Keratinocyte (primary cell): Measurements from ENCODE around the gene CNTNAP3. TPM values are rescaled to one million over a fixed set of nuclear protein-coding genes. Genes with fewer than 3 reads are reported as not detected.
"Not testable (repeated sequence)": the region's sequence is repeated elsewhere in the genome, so short reads cannot be mapped to it uniquely, and the experiment has no call there.

Experiments
- DNase-seq: peaks from one replicate; pipeline ENCODE4 v3.0.0-alpha.2; 2011; ENCODE audit warnings: low read depth, missing footprints, low spot score
- FAIRE-seq: peaks from 2 replicates; lab custom pipeline; 2011; peaks lifted over from hg19 to GRCh38; lab: Jason Lieb, UNC
- H2AFZ ChIP-seq: 2 replicates; pipeline ENCODE4 v1.6.0; 2012; ENCODE audit warnings: low read length, control low read depth, inconsistent platforms; ENCODE audit not compliant: control insufficient read depth
- H3K27ac ChIP-seq: 2 replicates; pipeline ENCODE4 v1.5.1; 2011; ENCODE audit warnings: low read length; ENCODE audit not compliant: control insufficient read depth, insufficient read depth
- H3K27me3 ChIP-seq: 3 replicates; pipeline ENCODE4 v1.6.0; 2011; ENCODE audit warnings: low read length; ENCODE audit not compliant: control insufficient read depth, insufficient read depth; ENCODE audit errors: extremely low read depth
- H3K36me3 ChIP-seq, 2 experiments: 2 replicates in 1 of 2; 3 replicates in 1 of 2; pipeline ENCODE4 v1.5.1; 2011; ENCODE audit warnings: low read length in 2 of 2, mild to moderate bottlenecking in 1 of 2; ENCODE audit not compliant: control insufficient read depth in 2 of 2, insufficient read depth in 2 of 2; ENCODE audit errors: extremely low read depth in 1 of 2
- H3K4me1 ChIP-seq: 3 replicates; pipeline ENCODE4 v1.5.1; 2011; ENCODE audit warnings: low read length; ENCODE audit not compliant: control insufficient read depth, insufficient read depth; ENCODE audit errors: extremely low read depth
- H3K4me2 ChIP-seq: 3 replicates; pipeline ENCODE4 v1.6.0; 2011; ENCODE audit warnings: low read depth, low read length; ENCODE audit not compliant: control insufficient read depth, insufficient read depth; ENCODE audit errors: extremely low read depth
- H3K4me3 ChIP-seq, 3 experiments: fragments of 200-600 bp in 1 of 3; sonication (generic) in 1 of 3; 2 replicates in 2 of 3; 3 replicates in 1 of 3; pipeline ENCODE4 v1.5.1; 2011 to 2016; ENCODE audit warnings: low read length in 3 of 3, mild to moderate bottlenecking in 3 of 3, control low read depth in 2 of 3, inconsistent platforms in 1 of 3, low read depth in 1 of 3, mixed read lengths in 1 of 3, mixed run types in 1 of 3, moderate library complexity in 1 of 3; ENCODE audit not compliant: control insufficient read depth in 2 of 3, insufficient read depth in 2 of 3; ENCODE audit errors: extremely low read depth in 1 of 3
- H3K79me2 ChIP-seq: 2 replicates; pipeline ENCODE4 v1.6.0; 2012; ENCODE audit warnings: low read length; ENCODE audit not compliant: control insufficient read depth, insufficient read depth
- H3K9ac ChIP-seq: 3 replicates; pipeline ENCODE4 v1.6.0; 2011; ENCODE audit warnings: low read length; ENCODE audit not compliant: control insufficient read depth, insufficient read depth; ENCODE audit errors: extremely low read depth
- H3K9me1 ChIP-seq: 3 replicates; pipeline ENCODE4 v1.6.0; 2011; ENCODE audit warnings: low read length; ENCODE audit not compliant: control insufficient read depth, insufficient read depth; ENCODE audit errors: extremely low read depth
- H3K9me3 ChIP-seq: 2 replicates; pipeline ENCODE4 v1.5.1; 2012; ENCODE audit warnings: low read depth, low read length; ENCODE audit not compliant: control insufficient read depth
- H4K20me1 ChIP-seq: 3 replicates; pipeline ENCODE4 v1.6.0; 2011; ENCODE audit warnings: low read length; ENCODE audit not compliant: control insufficient read depth, insufficient read depth; ENCODE audit errors: extremely low read depth
- dilution Hi-C: fragments of 300-500 bp; cut with MboI; formaldehyde crosslinking; loops from one replicate; pipeline ENCODE4 v1.7.0; 2020; ENCODE audit warnings: low sequenced_read_pairs; ENCODE audit not compliant: extremely low pct_ligation_motif_present
- polyA plus RNA-seq, 5 experiments: library from polyadenylated mRNA; depleted of rRNA in 3 of 5; stranded (reverse) in 3 of 5; stranded (forward) in 1 of 5; unstranded in 1 of 5; fragments of >200 nt; gene quantifications; 1 replicate in 1 of 5; 2 replicates in 3 of 5; 3 replicates in 1 of 5; pipeline versions ENCODE4 v1.2.1 to v1.2.3, GENCODE V29; 2011 to 2012; ENCODE audit warnings: missing spikeins in 2 of 5, low read depth in 1 of 5, low replicate concordance in 1 of 5

The CNTNAP3 gene
- polyA plus RNA-seq, 1 donor (not counting 4 experiments of a cell fraction or from before 2014, with no cell fraction given) = 6.7 TPM

DNA sequence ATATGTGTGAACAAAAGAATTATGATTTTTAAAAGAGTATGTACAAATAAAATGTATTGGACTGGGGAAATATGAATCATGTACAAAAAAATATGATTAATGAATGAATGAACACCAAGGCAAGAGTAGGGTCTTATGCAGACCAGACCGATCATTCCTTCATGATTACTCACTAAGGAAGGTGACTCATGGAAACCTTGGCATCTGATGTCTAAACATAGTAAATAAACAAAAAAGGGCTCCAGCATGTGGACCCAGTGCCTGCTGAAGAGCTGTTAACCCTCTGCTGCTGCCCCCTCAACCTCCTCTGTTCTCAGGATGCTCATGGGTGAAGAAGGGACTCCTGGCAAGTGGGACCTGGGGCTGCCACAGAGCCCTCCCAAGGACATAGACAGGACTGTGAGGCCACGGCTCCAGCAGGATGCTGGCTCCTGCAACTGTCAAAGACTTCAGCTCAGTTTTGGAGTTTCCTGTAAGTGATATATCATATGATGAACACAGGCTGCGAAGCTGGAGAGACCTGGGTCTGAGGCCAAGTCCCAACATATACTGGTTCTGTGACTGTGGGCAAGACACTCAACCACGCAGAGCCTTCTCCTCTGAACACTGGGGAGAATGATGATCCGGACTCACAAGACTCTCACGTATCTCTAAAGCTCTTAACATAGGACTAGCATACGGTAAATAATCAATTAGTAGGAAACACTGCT is 89.8 kb downstream of the CNTNAP3 start:
- H2AFZ ChIP-seq, H3K4me2 ChIP-seq, H3K36me3 ChIP-seq, H3K9ac ChIP-seq, DNase-seq, dilution Hi-C loops, H3K4me3 ChIP-seq, H3K79me2 ChIP-seq, H4K20me1 ChIP-seq, H3K27me3 ChIP-seq, H3K9me1 ChIP-seq, H3K9me3 ChIP-seq, H3K27ac ChIP-seq, FAIRE-seq, H3K4me1 ChIP-seq: not testable (repeated sequence)

DNA sequence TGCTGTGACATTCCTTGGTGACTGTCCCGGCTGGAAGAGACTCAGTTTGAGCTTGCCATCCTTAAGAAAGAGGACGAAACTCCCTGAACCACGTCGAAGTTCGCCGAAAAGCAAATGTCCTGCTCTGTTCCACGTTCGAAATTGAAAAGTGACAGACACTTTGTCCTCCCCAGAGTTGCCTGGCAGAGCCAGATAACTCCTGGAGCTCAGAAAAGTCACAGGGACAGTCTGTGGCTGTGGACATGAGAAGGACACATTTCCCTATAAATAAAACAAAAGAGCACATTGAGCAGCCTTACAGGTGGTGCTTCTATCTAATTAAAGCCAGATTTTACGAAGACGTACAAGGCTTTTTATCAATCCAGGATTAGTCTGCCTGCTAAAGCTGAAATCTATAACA is 116.6 kb downstream of the CNTNAP3 start:
- FAIRE-seq, H3K4me2 ChIP-seq, H3K27ac ChIP-seq, DNase-seq, dilution Hi-C loops, H3K79me2 ChIP-seq, H3K36me3 ChIP-seq, H3K9ac ChIP-seq, H4K20me1 ChIP-seq, H3K4me3 ChIP-seq, H3K9me1 ChIP-seq, H2AFZ ChIP-seq, H3K9me3 ChIP-seq, H3K4me1 ChIP-seq, H3K27me3 ChIP-seq: not testable (repeated sequence)

DNA sequence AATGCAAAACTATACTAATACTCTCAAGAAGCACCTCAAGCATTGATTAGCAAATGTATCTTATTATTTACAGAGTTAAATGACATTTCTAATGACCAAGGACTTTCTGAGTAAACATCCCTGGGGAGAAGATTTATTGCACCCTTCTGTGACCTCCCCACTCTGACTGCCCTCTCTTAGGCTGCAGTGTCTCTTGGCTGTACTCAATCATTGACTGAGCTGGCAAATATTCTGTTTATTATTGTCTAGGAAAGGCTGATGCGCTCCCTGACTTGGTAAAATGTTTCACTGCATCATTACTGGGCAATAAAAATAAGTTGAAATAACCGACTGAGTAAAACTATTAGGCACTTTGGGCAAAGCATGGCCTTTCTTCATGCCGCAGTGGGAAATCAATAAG is 130.3 kb downstream of the CNTNAP3 start:
- H3K9me1 ChIP-seq, H3K27ac ChIP-seq, H3K27me3 ChIP-seq, DNase-seq, H2AFZ ChIP-seq, H3K4me3 ChIP-seq, H3K4me2 ChIP-seq, H3K4me1 ChIP-seq, H4K20me1 ChIP-seq, H3K36me3 ChIP-seq, H3K9ac ChIP-seq, FAIRE-seq, H3K9me3 ChIP-seq, dilution Hi-C loops, H3K79me2 ChIP-seq: not testable (repeated sequence)

DNA sequence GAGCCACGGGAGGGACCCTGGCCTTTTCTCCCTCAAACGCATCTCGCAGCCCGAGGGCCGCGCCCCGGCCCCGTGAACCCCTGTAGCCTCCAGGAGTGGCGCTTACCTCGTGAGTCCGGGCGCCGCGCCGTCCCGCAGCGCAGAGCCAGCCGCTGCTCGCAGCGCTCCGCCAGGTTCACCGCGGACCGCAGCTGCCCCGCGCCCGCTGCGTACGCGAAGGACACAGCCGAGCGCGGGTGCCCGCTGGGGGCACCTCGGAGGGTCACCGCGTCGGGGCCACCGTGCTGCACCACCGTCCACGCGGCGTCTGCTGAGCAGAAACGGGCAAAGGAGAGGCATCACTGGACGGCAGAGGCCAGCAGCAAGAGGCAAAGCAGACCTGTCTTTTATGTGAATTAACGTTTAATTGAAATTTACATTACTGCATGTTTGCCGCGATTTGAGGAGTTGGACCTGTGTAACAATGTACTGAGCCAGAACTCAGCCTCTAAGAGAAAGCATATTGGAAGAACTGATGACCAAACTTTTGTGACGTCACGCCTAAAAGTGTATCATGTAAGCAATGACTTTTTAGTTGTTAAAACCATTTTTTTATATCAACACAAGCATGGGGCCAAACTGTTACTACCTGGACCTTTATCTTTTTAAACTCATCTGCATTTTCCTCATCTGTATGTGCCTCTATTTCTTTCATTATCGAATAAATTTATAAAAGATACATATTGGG is 155.0 kb downstream of the CNTNAP3 start:
- dilution Hi-C loops, H3K9ac ChIP-seq, H3K27me3 ChIP-seq, H3K9me1 ChIP-seq, H3K4me1 ChIP-seq, H3K4me3 ChIP-seq, H3K4me2 ChIP-seq, H4K20me1 ChIP-seq, H3K9me3 ChIP-seq, H3K36me3 ChIP-seq, DNase-seq, H3K79me2 ChIP-seq, H3K27ac ChIP-seq, FAIRE-seq, H2AFZ ChIP-seq: not testable (repeated sequence)

DNA sequence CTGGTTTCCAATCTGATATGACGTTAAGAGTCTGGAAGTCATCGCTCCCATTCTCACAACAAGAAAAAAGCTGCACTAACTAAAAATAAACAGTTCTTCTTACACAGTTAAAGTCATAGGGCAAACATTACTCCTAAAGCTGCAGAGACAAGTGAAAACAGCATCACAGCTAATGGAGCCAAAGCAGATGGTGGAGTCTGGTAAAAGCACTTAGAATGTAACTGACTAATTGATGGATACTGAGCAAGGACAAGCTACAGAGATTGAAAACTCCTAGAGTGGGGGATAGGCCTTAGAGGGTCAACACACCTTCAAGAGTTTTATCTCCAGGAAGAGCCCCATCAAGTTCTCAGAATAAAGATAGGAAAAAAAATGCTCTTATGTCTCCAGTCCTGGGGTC is 166.6 kb downstream of the CNTNAP3 start:
- H3K9ac ChIP-seq, H3K79me2 ChIP-seq, H3K27me3 ChIP-seq, dilution Hi-C loops, H3K4me3 ChIP-seq, H3K9me1 ChIP-seq, H4K20me1 ChIP-seq, DNase-seq, H2AFZ ChIP-seq, H3K4me1 ChIP-seq, H3K36me3 ChIP-seq, H3K4me2 ChIP-seq, H3K9me3 ChIP-seq, FAIRE-seq, H3K27ac ChIP-seq: not testable (repeated sequence)
